ENCODE data around the gene TDRD10.

DNA sequence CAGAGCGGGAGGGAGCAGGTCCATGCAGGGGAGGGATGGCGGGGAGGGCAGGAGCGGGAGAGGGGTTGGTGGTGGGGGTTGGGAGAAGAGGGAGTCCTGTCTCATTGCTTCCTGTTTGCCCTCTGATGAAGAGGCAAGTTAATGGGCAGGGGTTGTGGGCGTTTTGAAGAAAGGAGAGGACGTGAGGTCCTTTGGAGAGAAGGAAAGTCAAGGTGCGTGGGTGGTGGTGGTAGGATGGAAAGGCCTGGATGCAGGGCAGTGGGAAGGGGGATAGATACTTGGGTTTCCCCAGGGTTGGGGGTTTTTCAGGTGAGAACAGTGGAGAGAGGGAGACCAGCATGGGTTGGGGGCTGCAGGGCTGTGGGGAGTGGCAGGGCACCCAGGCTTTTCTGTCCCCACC lies 39.2 kb downstream of the TDRD10 start:
- TF ChIP-seq POLR2A (IDR thresholded peaks at IDR 0.05; ENCODE audit: low read depth, low read length) (no peak), TAF1 (IDR thresholded peaks at IDR 0.05; ENCODE audit: low read depth, low read length) (no peak), SPI1 (IDR thresholded peaks at IDR 0.05; ENCODE audit: low read depth, low read length) (no peak), POLR2AphosphoS5 (IDR thresholded peaks at IDR 0.05; ENCODE audit: low read depth, low read length) (no peak)
